Measurements from ENCODE around the gene CBLB. TPM values are rescaled to one million over a fixed set of nuclear protein-coding genes. Genes with fewer than 3 reads are reported as not detected.

The CBLB gene
- total and polyA plus RNA-seq, 7 donors = 4.2 to 18.2 (median 12.1) TPM

DNA sequence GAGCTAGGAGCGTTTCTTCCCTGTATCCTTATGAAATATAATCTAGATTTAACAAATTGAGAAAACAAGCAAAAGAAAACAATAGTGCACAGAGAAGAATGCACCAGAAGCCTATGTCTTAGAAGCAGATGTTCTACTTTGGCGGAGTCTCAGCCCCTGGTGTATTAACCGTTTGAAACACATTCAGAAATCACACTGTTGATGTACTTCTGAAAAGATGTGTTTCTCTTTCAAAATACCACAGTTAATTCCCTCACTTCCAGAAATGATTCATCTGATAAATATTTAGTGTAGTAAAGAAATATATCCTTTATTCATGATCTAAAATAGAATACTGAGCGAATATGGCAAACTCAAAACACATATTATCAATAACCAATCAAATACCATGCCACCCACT is 77.7 kb downstream of the CBLB start:
- Histone ChIP-seq H3K4me1 (peaks cover 20% of the 10 kb centered on the region), H3K36me3 (ENCODE audit: insufficient read depth in 1 of 2, low read depth in 1 of 2) (no peaks in the 10 kb centered on the region), H3K9me3 (no peaks in the 10 kb centered on the region), H3K27ac (peak overlapping the region; percentile 46), H3K4me3 (no peak overlapping the region), H3K27me3 (ENCODE audit: insufficient read depth in 3 of 3, low read length in 2 of 3) (no peaks in the 10 kb centered on the region)
- WGBS, 3 donors = 44 to 70% (median 48%) methylated on average over 4 of the region's 4 CpGs
- TF ChIP-seq, protein P1, sequence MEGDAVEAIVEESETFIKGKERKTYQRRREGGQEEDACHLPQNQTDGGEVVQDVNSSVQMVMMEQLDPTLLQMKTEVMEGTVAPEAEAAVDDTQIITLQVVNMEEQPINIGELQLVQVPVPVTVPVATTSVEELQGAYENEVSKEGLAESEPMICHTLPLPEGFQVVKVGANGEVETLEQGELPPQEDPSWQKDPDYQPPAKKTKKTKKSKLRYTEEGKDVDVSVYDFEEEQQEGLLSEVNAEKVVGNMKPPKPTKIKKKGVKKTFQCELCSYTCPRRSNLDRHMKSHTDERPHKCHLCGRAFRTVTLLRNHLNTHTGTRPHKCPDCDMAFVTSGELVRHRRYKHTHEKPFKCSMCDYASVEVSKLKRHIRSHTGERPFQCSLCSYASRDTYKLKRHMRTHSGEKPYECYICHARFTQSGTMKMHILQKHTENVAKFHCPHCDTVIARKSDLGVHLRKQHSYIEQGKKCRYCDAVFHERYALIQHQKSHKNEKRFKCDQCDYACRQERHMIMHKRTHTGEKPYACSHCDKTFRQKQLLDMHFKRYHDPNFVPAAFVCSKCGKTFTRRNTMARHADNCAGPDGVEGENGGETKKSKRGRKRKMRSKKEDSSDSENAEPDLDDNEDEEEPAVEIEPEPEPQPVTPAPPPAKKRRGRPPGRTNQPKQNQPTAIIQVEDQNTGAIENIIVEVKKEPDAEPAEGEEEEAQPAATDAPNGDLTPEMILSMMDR (IDR thresholded peaks at IDR 0.05) = no peak
- ATAC-seq (no peak), DNase-seq (no peak)
- intact Hi-C loops (cut with DNase I) = no loop called here

DNA sequence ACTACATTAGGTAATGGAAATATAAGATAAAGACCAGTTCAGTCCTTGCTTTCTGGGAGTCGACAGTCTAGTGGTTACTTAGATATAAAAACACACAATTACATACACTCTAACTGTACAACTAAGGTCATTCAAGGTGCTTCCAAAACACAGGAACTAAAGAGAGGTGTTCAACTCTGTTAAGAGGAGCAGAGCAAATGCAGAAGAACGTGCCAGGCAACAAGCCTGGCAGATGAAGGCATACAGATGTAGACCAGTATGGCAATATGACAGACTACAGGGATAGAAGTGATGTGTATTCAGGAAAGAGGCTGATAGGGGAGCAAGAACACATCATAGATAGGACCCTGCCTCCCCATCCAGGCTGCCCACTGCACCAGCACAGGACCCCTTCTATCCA is 78.3 kb downstream of the CBLB start:
- Histone ChIP-seq H3K27me3 (ENCODE audit: insufficient read depth in 3 of 3, low read length in 2 of 3) (no peaks in the 10 kb centered on the region), H3K4me1 (peaks cover 20% of the 10 kb centered on the region), H3K27ac (no peak overlapping the region), H3K4me3 (no peak overlapping the region), H3K36me3 (ENCODE audit: insufficient read depth in 1 of 2, low read depth in 1 of 2) (no peaks in the 10 kb centered on the region), H3K9me3 (no peaks in the 10 kb centered on the region)
- WGBS, 3 donors = 64 to 65% (median 65%) methylated on average over 2 of the region's 2 CpGs
- intact Hi-C loops (cut with DNase I) = no loop called here
- DNase-seq (no peak), ATAC-seq (no peak)
- TF ChIP-seq, protein P1 (IDR thresholded peaks at IDR 0.05) = no peak

DNA sequence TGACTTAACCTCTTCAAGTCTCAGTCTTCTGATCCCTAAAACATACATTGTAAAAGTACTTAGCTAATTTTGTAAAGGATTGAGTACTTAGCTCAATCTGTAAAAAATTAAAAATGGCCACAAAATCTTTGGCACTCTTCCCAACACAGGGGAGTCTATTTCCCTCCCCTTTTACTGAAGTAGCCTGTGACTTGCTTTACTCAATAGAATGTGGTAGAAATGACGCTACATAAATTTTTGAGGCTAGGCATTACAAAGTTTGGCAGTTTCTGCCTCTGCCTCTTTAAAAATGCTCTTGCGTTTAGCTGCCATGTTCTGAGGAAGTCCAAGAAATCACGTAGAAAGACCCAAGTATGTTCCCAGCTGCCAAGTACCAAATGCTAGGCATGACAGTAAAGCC is 80.2 kb downstream of the CBLB start:
- ATAC-seq (no peak), DNase-seq (no peak)
- no peak overlapping the region for H3K27ac ChIP-seq
- H3K4me1 ChIP-seq = peaks cover 20% of the 10 kb centered on the region
- TF ChIP-seq, protein P1 (IDR thresholded peaks at IDR 0.05) = no peak
- H3K36me3 ChIP-seq (ENCODE audit: insufficient read depth in 1 of 2, low read depth in 1 of 2) = no peaks in the 10 kb centered on the region
- WGBS, 3 donors = 77 to 95% (median 82%) methylated on average over 3 of the region's 3 CpGs
- intact Hi-C loops (cut with DNase I) = no loop called here
- H3K4me3 ChIP-seq = no peak overlapping the region
- no peaks in the 10 kb centered on the region for H3K9me3 ChIP-seq
- H3K27me3 ChIP-seq (ENCODE audit: insufficient read depth in 3 of 3, low read length in 2 of 3) = no peaks in the 10 kb centered on the region

DNA sequence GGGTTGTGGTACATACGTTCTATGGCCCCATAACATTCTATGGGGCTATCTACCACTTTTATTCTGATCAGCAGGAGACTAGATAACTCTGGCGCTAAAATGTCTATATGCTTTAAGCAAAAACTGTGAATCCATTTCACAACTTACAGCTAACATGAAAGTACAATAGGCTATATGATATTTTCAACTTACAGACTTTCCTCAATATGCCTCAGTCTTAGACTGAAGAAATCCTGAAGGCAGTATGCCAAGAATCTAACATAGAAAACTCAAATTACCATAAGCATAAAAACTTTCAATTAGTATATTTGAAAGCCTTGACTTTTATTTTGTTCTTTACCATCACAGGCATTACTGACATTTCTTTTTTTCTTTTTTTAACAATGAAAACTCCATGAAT is 81.4 kb downstream of the CBLB start:
- 97 to 100% (median 98%) methylated on average over 2 of the region's 2 CpGs for WGBS, 3 donors
- H3K36me3 ChIP-seq (ENCODE audit: insufficient read depth in 1 of 2, low read depth in 1 of 2) = no peaks in the 10 kb centered on the region
- H3K27me3 ChIP-seq (ENCODE audit: insufficient read depth in 3 of 3, low read length in 2 of 3) = no peaks in the 10 kb centered on the region
- DNase-seq (no peak), ATAC-seq (no peak)
- intact Hi-C loops (cut with DNase I) = no loop called here
- peaks cover 11% of the 10 kb centered on the region for H3K4me1 ChIP-seq
- no peaks in the 10 kb centered on the region for H3K9me3 ChIP-seq
- TF ChIP-seq, protein P1 (IDR thresholded peaks at IDR 0.05) = no peak
- no peak overlapping the region for H3K27ac ChIP-seq
- no peak overlapping the region for H3K4me3 ChIP-seq

DNA sequence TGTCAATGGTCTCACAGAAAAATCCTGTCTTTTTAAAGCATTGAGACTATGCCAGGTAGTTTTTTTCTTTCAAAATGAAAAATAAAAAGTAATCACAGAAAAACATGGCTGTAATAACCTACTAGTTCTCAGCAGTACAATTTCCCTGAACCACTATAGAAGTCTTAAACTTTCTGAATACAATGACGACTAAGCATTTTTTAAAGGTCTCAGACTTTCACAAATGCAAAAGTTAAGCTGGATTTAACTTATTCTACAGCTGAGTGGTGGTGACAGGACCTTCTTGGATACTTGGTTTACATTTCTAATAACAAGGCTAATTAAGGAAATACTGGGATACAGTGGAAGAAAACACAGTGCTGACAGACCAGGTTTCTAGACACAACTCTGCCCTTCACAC is 81.8 kb downstream of the CBLB start:
- Histone ChIP-seq H3K9me3 (no peaks in the 10 kb centered on the region), H3K4me3 (no peak overlapping the region), H3K27me3 (ENCODE audit: insufficient read depth in 3 of 3, low read length in 2 of 3) (no peaks in the 10 kb centered on the region), H3K27ac (no peak overlapping the region), H3K4me1 (peaks cover 8% of the 10 kb centered on the region), H3K36me3 (ENCODE audit: insufficient read depth in 1 of 2, low read depth in 1 of 2) (no peaks in the 10 kb centered on the region)
- TF ChIP-seq, protein P1 (IDR thresholded peaks at IDR 0.05) = no peak
- 93 to 98% (median 95%) methylated on average over 1 of the region's 1 CpG for WGBS, 3 donors
- DNase-seq (no peak), ATAC-seq (no peak)
- intact Hi-C loops (cut with DNase I) = no loop called here

Data from psoas muscle (tissue), 8 donors.